ENCODE measurements around the gene ARHGAP29.

ARHGAP29 gene

GRCh38 chr1:94235189-94236012, 2.0 kb downstream of the ARHGAP29 start:
- no peak for DNase-seq

- DNase-seq = no peak
These were observed 2.8 kb downstream of the ARHGAP29 start for GRCh38 chr1:94234615-94235014.

GRCh38 chr1:94231746-94232145, 5.6 kb downstream of the ARHGAP29 start:
- DNase-seq = no peak

DNA sequence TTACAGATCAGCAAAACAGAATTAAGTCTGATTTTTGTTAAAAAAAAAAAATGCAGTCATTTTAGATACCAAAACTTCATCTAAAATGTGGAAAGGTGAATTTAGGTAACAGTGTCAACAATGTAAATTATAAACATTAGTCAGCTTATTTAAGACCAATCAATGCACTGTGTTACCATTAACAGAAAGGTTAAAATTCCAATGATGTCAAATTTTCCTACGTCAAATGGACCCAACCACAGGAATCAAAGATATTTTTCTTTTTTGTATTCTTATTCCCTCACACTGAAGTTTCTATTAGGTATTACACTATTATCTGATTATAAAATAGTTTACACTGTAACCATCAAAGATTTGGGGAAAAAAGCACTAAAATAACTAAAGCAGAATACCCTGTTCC, 6.5 kb downstream of the ARHGAP29 start:
- DNase-seq = no peak

DNA sequence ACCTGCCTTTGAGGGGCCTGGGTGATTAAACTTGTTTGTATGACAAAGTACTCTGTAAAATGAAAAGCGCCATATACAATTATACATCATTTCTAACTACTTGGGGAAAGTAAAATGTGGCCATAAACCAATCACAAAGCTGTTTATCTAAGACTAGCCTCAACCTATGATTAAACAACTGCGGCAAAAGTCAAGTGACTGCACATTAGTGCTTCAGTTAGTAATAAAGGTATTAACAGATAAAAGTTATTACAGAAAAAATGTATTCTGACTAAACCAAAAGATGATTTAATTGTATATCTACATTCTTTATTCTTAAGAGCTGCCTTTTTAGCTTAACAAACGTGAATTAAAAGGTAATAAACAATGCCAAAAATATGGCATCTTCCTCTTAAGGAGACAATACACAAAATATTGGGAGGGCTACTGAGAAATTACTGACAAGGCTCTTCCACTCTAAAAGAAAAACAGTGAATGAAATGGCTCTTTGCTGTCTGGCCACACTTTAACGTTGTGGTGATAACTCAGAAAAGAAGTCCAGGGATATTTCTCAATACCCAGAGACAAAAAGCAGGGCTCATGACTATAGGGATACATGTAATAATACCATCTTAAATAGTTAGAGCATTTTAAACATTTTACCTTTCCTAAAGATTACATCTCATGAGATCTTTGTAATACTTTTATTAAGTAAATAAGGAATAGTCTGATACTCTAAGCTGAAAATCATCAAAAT, 8.6 kb downstream of the ARHGAP29 start:
- DNase-seq = no peak

DNA sequence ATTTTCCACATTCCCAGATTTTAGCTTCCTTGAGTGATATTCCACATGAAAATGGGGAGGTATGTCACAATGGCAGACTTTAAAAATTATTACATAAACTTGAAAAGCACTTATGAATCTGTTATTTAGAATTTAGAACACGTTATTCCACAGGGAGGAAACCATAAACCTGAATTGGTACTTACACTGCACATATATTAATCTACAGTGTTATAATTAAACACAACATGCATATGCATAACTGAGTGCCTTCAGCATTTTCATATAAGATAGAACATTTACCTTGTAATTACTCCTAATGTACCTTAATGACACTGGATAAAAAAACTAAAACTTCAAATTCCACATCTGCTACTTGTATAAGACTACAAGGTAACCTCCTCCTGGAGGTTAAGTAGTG, 9.8 kb downstream of the ARHGAP29 start:
- DNase-seq = no peak

GRCh38 chr1:94225845-94226244, 11.5 kb downstream of the ARHGAP29 start:
- DNase-seq = no peak

DNA sequence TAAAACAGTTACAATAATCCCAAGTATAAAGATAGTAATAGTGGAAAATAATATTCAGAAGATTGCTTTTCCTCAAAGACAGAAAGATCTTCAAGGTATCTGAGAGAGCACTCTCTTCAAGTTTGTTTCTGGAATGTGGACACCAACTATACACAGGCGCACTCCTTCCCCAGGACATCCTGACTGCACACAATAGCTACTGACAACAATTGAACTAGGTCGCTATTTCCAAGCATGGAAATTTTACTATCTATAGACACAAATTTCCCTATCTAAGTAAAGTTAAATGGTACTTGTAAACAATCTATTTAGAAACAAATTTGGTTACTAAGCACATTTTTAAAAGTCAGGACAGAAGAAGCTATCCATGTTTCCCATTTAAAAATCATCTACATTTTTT, 19.1 kb downstream of the ARHGAP29 start:
- DNase-seq = no peak

GRCh38 chr1:94215955-94216354, 21.4 kb downstream of the ARHGAP29 start:
- DNase-seq = no peak

DNA sequence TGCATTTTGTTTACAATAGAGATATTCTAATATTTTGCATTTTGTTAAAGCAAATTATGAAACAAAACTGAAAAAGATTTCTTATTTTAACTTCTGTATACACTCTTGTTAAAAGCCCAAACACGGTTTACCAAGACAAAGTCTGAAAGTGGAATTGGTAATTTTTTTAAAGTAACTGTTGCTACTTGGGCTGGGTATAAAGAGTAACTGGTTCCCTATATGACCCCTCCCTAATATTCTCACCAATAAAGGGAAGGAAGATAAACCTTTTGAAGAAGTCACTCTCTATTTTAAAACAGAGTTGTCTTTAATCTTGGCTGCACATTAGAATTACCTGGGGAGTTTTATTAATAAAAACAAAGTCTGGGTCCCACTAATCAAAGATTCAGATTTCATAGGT, 27.4 kb downstream of the ARHGAP29 start:
- no peak for DNase-seq

DNA sequence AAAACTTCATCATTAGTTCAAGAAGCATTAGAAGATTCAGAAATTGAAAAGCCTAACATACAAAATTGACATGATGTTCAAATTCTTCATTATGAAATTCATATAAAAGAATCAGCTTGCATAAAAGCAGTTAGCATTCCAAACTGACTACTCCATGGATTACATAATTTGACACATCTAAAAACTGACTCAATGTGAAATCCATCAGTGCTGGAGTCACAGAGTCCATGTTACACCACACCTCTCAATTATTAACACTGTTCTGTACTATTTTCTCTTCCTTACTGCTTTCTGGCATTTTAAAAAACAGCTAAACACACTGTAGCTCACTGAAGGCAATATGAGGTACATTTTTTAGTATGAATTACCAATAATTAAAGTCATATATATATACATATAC, 28.0 kb downstream of the ARHGAP29 start:
- DNase-seq = no peak

DNA sequence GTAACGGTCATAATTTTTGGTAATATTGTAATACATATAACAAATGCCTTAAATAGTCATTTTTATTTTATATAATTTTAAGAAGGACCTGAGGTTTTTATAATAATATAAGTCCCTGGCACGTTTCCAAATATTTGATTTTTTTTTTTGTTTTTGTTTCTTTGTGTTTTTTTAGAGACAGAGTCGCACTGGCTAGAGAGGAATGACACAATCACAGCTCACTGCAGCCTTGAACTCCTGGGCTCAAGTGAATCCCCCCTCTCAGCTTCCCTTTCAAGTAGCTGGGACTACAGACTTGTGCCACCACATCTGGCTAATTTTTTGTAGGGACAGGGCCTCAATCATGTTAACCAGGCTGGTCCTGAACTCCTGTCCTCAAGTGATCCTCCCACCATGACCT, 29.7 kb downstream of the ARHGAP29 start:
- no peak for DNase-seq

GRCh38 chr1:94205639-94206038, 31.7 kb downstream of the ARHGAP29 start:
- DNase-seq = no peak

GRCh38 chr1:94202241-94202640, 35.1 kb downstream of the ARHGAP29 start:
- no peak for DNase-seq

GRCh38 chr1:94199398-94199797, 38.0 kb downstream of the ARHGAP29 start:
- DNase-seq = no peak

GRCh38 chr1:94194079-94194865, 43.1 kb downstream of the ARHGAP29 start:
- DNase-seq = no peak

- DNase-seq = no peak
These were observed 44.3 kb downstream of the ARHGAP29 start for GRCh38 chr1:94193128-94193527.

GRCh38 chr1:94191216-94191615, 46.2 kb downstream of the ARHGAP29 start:
- no peak for DNase-seq

DNA sequence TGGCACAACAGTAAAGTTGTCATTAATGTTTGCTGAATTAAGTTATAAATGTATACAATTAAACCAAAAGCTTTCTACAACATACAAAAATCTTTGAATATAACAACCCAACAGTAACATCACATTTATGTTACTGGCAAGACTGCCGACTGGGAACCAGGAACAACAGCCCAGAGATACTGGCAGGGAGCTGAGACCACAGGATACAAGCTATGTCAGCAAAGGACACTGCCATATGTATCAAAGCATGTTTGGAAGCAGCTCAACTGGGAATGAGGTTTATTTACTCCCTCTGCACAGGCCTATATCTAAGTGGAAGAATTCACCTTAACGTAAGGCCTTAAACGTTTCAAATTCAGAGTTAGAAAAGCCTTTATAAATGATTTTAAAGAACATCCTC, 50.4 kb downstream of the ARHGAP29 start:
- no peak for DNase-seq

- no peak for DNase-seq
These were observed 54.1 kb downstream of the ARHGAP29 start for GRCh38 chr1:94183197-94183815.

DNA sequence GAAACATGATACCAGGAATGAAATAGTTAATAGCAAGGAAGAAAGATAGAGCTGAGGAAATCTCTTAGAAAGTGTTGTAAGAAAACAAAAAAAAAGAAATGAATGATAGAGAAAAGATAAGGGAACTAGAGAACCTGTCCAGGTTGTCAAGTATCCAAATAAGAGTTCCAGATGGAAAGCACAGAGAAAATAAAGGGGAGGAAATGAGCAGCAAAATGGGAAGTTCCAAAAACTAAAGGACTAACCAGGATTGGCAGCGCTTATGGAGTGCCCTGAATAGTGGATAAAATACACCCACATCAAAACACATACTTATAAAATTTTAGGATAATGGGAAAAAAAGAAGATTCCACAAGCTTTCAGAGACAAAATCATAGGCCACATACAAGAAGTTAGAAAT, 55.2 kb downstream of the ARHGAP29 start:
- no peak for DNase-seq

DNA sequence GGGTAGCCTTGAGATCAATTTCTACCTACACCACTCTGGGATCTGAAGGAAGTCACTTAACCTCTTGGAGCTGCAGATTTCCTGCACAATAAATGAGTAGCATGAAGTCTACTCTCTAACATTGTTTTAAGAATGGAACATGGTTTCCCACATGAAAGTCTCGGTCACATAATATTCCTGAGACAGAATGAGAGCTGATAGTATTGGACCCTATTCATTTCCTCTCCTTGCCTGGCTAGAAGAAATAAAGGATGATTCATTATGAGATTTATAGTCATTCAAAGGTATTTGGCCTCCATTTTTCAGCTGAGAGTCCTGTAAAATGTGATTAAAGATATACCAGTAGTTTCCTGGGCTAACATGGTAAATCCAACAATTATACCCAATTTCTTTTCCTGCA, 56.7 kb downstream of the ARHGAP29 start:
- DNase-seq = no peak

DNA sequence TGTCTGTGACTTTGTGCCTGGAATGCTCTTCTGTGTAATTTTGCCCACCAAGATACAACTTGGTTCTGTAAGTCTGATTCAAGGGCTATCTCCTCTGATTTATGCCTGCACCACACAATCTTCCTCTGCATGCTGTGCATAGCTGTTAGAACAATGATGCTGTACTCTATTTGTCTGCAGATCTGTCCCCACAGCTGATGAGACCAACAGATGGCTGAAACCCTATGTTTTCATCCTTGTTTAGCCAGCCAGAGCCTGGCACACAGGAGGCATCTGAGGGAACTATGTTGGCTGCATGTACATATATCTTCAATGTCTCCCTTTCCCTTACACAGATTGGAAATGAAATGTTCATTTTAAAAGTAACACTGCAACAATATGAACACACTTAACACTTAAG, 58.5 kb downstream of the ARHGAP29 start:
- DNase-seq = no peak
